Thymus (tissue), 14 donors: Measurements from ENCODE around the gene DPYSL4. TPM values are rescaled to one million over a fixed set of nuclear protein-coding genes. Genes with fewer than 3 reads are reported as not detected.

Source experiments
- DNase-seq, 9 donors: peaks; one replicate each; pipeline ENCODE4 v3.0.0-alpha.2; 2013; ENCODE audit warnings: low spot score in 9 of 9, low read depth in 6 of 9, missing footprints in 1 of 9
- H3K27ac ChIP-seq, 2 donors: one replicate each; pipeline ENCODE4 v1.5.1; 2013; ENCODE audit warnings: control low read depth in 1 of 2, low read depth in 1 of 2, low read length in 1 of 2, mild to moderate bottlenecking in 1 of 2, moderate library complexity in 1 of 2
- H3K27me3 ChIP-seq, 2 donors: one replicate each; pipeline ENCODE4 v1.5.1; 2013; ENCODE audit warnings: low read length in 1 of 2; ENCODE audit not compliant: control insufficient read depth in 2 of 2, insufficient read depth in 1 of 2
- H3K36me3 ChIP-seq, 2 donors: one replicate each; pipeline ENCODE4 v1.5.1; 2013; ENCODE audit warnings: low read length in 1 of 2, mild to moderate bottlenecking in 1 of 2, moderate library complexity in 1 of 2; ENCODE audit not compliant: control insufficient read depth in 2 of 2, insufficient read depth in 2 of 2
- H3K4me1 ChIP-seq, 2 donors: one replicate each; pipeline ENCODE4 v1.5.1; 2013; ENCODE audit warnings: low read length in 2 of 2; ENCODE audit not compliant: control insufficient read depth in 2 of 2, insufficient read depth in 2 of 2
- H3K4me3 ChIP-seq, 2 donors: one replicate each; pipeline ENCODE4 v1.5.1; 2013; ENCODE audit warnings: low read length in 2 of 2, control low read depth in 1 of 2, mild to moderate bottlenecking in 1 of 2
- H3K9me3 ChIP-seq, 2 donors: one replicate each; pipeline ENCODE4 v1.5.1; 2013; ENCODE audit warnings: low read length in 1 of 2, mild to moderate bottlenecking in 1 of 2; ENCODE audit not compliant: control insufficient read depth in 2 of 2, insufficient read depth in 1 of 2
- WGBS: extraction: QIAGEN DNeasy Blood & Tissue Kit; methylation state at CpG from one replicate; pipeline ENCODE4 v1.1.7; 2013; 5-methylcytosine and 5-hydroxymethylcytosine counted together
- long read RNA-seq, 10 donors: transcript quantifications; one replicate each; lab custom pipeline, GENCODE V29; 2026
- polyA plus RNA-seq: library from polyadenylated mRNA; stranded (reverse); fragments of 200-250 nt; gene quantifications from one replicate; pipeline ENCODE4 v1.2.3, GENCODE V29; 2013
- total RNA-seq: library from RNA; stranded (reverse); fragments of 120-200 nt; gene quantifications from one replicate; pipeline ENCODE4 v1.2.4, GENCODE V29; 2013
- donor health status: healthy.

DPYSL4 gene
- total RNA-seq (0.28 TPM), polyA plus RNA-seq (0.89 TPM)
- long read RNA-seq, donor 1: 0 reads
- long read RNA-seq, donor 2: 0 reads
- long read RNA-seq, donor 3: 0 reads
- long read RNA-seq, donor 4: 0 reads
- long read RNA-seq, donor 5, partial matches to known transcripts: 0 of 1 reads
- long read RNA-seq, donor 5, other reads (novel, unspliced or antisense): 0 of 1 reads
- long read RNA-seq, donor 6: 0 reads
- long read RNA-seq, donor 7: 0 reads
- long read RNA-seq, donor 8: 0 reads
- long read RNA-seq, donor 9: 0 reads
- long read RNA-seq, donor 10: 0 reads

- WGBS: 5% methylated on average over 107 of the region's 109 CpGs
- Histone ChIP-seq H3K4me3 (peak within 1 kb of the TSS in 1 of 2 donors; percentile 22), H3K9me3 (no peaks in the 10 kb centered on the region), H3K4me1 (peaks cover 5 to 6% of the 10 kb centered on the region in 2 donors), H3K27me3 (peaks cover 45 to 80% of the 10 kb centered on the region in 2 donors), H3K36me3 (no peaks in the 10 kb centered on the region), H3K27ac (no peak within 1 kb of the TSS)
- DNase-seq: peak in 1 of 9 donors; percentile 18
Observed at GRCh38 chr10:132186488-132187429, at the start of gene DPYSL4. Gene DPYSL4, plus strand, starts transcription at chr10:132186948. Its CDS starts 116 bp downstream, at chr10:132187064.

DNA sequence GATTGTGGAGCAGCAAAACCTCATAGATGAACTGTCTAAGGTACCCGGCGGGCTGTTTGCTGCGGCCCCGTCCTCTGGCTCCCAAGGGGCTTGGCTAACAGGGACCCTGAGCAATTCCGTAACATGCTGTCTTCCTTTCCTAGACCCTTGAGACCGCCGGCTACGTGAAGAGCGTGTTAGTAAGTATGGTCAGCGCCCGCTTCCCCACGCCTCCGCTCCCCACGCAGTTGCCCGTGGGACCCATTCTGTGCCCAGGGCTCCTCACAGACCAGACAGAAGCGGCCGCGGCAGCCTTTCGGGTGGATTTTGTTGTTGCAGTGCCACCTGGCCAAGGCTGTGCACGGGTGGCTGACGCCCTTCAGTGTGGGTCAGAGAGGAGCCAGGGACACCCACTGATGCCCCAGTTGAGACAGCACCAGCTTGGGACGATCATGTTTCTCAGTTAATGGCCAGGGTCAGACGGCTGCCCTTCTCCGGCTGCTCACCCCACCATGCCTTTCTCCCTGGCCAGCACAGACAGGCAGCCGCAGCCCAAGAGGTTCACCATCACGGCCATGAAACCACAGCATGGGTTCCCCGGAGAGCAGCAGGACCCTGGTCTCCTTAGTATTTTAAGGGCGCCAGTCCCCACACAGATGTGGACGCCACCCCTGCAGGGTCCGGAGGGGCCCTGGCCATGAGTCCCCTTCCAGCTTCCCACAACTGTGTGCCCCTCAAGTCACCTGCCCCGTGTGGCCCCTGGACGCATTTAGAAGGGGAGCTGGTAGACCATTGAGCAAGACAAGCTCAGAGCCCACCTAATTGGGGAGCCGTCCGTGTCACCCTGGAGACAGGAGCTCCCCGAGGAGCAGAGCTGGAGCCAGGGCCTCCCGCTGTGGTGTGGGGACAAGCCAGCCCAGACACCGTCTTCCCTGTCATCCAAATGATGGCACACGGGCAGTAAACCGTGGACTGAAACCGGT, 49.4 kb upstream of the DPYSL4 start:
- no peak for DNase-seq
- Histone ChIP-seq H3K4me1 (peaks cover 0 to 2% of the 10 kb centered on the region in 2 donors), H3K36me3 (no peaks in the 10 kb centered on the region), H3K4me3 (no peak overlapping the region), H3K27me3 (peaks cover 0 to 18% of the 10 kb centered on the region in 2 donors), H3K9me3 (no peaks in the 10 kb centered on the region), H3K27ac (no peak overlapping the region)
- 94% methylated on average over 40 of the region's 40 CpGs for WGBS

DNA sequence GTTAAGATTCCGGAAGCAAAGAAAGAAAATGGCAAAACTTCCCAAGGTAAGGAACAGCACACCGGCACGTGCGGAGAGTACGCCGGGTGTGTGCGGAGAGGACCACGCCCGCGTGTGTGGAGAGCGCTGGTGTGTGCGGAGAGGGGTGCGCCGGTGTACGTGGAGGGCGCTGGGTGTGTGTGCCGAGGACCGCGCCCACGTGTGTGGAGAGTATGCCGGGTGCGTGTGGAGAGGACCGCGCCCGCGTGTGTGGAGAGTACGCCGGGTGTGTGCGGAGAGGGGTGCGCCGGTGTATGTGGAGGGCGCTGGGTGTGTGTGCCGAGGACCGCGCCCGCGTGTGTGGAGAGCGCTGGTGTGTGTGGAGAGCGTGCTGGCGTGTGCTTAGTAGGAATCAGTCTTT, 48.6 kb upstream of the DPYSL4 start:
- Histone ChIP-seq H3K27me3 (peaks cover 3 to 19% of the 10 kb centered on the region in 2 donors), H3K4me3 (no peak overlapping the region), H3K36me3 (no peaks in the 10 kb centered on the region), H3K27ac (no peak overlapping the region), H3K9me3 (no peaks in the 10 kb centered on the region), H3K4me1 (peaks cover 0 to 2% of the 10 kb centered on the region in 2 donors)
- 96% methylated on average over 40 of the region's 40 CpGs for WGBS
- DNase-seq: no peak

GRCh38 chr10:132138596-132138995, 48.2 kb upstream of the DPYSL4 start:
- H3K4me1 ChIP-seq: peaks cover 0 to 2% of the 10 kb centered on the region in 2 donors
- H3K4me3 ChIP-seq: no peak overlapping the region
- DNase-seq: no peak
- no peak overlapping the region for H3K27ac ChIP-seq
- WGBS: 89% methylated on average over 12 of the region's 12 CpGs
- H3K27me3 ChIP-seq: peaks cover 5 to 18% of the 10 kb centered on the region in 2 donors
- no peaks in the 10 kb centered on the region for H3K36me3 ChIP-seq
- H3K9me3 ChIP-seq: no peaks in the 10 kb centered on the region

DNA sequence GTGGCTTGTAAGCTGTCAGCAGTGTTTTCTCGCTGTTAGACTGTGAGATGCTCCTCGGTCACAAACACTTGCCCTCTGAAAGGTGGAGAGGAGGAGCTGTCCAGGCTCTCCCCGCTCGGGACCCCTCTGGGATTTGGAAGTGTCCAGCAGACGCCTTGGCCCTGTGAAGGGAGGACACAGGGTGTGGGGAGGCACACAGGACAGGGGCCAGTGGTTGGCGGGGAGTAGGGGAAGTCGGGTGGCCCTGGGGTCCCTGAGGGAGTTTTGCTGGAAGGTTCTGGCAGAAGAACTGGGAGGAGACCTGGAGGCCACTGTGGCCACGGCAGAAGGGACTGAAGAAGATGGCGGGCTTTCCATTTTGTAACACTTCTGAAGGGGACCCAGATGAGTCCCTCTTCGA, 47.2 kb upstream of the DPYSL4 start:
- DNase-seq: no peak
- H3K27ac ChIP-seq: no peak overlapping the region
- WGBS: 91% methylated on average over 10 of the region's 10 CpGs
- peaks cover 0 to 2% of the 10 kb centered on the region in 2 donors for H3K4me1 ChIP-seq
- H3K4me3 ChIP-seq: no peak overlapping the region
- no peaks in the 10 kb centered on the region for H3K9me3 ChIP-seq
- peaks cover 9 to 25% of the 10 kb centered on the region in 2 donors for H3K27me3 ChIP-seq
- H3K36me3 ChIP-seq: no peaks in the 10 kb centered on the region

DNA sequence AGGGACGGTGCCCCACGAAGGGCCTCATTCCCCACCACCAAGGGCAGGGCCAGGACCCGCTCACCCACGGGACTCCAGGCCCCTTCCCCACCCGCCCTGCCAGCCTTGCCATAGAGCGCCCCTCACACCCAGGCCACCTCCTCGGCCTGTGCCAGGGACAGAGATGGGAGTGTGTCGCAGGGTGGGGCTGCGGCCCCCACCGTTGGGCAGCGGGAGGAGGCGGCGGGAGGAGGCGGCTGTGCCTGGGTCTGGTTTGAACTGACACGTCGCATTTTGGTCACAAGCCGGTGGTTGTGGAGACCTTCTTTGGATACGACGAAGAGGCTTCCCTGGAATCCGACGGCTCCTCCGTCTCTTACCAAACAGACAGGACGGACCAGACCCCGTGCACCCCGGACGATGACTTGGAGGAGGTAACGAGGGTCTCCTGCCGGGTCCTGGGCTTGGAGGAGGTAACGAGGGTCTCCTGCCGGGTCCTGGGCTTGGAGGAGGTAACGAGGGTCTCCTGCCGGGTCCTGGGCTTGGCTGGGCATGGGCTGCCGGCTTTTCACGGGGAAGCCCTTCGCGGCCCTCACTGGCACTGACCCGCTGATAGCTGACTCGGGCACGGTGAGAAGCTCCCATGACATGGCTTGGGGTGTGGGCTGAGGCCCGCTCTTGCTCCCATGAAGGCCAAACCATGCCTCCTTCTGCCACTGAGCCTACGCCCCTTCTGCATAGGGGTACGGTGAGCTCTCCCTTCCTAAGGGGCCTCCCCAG, 46.4 kb upstream of the DPYSL4 start:
- no peak overlapping the region for H3K27ac ChIP-seq
- peaks cover 9 to 26% of the 10 kb centered on the region in 2 donors for H3K27me3 ChIP-seq
- peaks cover 0 to 2% of the 10 kb centered on the region in 2 donors for H3K4me1 ChIP-seq
- DNase-seq: no peak
- H3K9me3 ChIP-seq: no peaks in the 10 kb centered on the region
- H3K36me3 ChIP-seq: no peaks in the 10 kb centered on the region
- H3K4me3 ChIP-seq: no peak overlapping the region
- WGBS: 93% methylated on average over 42 of the region's 42 CpGs

DNA sequence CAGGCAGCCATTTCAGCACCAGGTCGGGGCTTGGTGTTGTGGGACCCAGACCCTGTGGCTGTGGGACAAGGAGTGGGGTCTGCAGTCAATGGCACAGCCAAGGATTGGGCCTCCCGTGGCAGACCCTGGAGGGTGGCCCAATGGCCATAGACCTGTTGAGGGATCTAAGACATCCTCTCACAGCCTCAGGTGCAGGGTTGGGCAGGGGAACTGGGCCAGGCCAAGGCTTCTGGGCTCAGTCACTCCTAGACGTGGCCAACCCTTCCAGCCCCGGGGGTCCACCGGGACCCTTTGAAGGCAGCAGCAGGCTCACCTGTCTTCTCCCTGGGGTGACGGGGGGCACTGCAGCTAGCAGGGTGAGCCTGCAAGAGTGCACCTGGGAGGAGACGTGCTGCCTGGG, 45.7 kb upstream of the DPYSL4 start:
- WGBS: 79% methylated on average over 7 of the region's 7 CpGs
- DNase-seq: no peak

More for the DNA sequence above, 45.7 kb upstream of the DPYSL4 start:
- Histone ChIP-seq H3K36me3 (no peaks in the 10 kb centered on the region), H3K4me3 (no peak overlapping the region), H3K27me3 (peaks cover 9 to 30% of the 10 kb centered on the region in 2 donors), H3K4me1 (no peaks in the 10 kb centered on the region), H3K27ac (no peak overlapping the region), H3K9me3 (no peaks in the 10 kb centered on the region)
